WTC11 (cell line): ENCODE results near the gene GOLGB1.

Source experiments
- CTCF ChIP-seq: fragments of 200-600 bp; IDR thresholded peaks from 2 replicates; pipeline ENCODE4 v1.8.0; 2022; ENCODE audit warnings: antibody characterized with exemption
- RELA ChIP-seq: sonication (generic); formaldehyde crosslinking; IDR thresholded peaks from 2 replicates; pipeline ENCODE4 v1.8.1; 2022; ENCODE audit warnings: missing genetic modification reagents, mild to moderate bottlenecking, borderline replicate concordance

DNA sequence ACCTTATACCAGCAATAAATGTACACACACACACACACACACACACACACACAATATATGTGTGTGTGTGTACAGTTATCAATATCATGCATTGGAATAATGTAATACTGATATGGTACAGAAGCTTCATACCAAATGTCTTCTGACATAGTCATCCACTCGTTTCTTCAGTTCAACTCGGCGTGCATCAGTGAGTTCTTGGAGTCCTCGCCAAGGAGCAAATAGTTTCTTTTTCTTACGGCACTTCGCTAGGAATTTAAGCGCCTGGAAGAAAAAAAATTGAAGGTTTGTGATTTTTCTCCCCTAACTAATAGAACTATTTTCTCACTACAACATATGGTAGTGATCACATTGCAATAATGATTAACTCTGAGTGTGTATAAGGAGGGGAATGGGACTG is 32.1 kb upstream of the GOLGB1 start:
- no peak for TF ChIP-seq CTCF
- no peak for TF ChIP-seq RELA (CRISPR knock-in tag)
